GM21717 (cell line): ENCODE data around the gene STXBP5.

Source experiments
- ATAC-seq: cut with Tn5 transposase; IDR thresholded peaks from one replicate; pipeline ENCODE4 v1.9.1; 2021; ENCODE audit warnings: mild to moderate bottlenecking, moderate library complexity; ENCODE audit not compliant: unreplicated experiment

Gene STXBP5

DNA sequence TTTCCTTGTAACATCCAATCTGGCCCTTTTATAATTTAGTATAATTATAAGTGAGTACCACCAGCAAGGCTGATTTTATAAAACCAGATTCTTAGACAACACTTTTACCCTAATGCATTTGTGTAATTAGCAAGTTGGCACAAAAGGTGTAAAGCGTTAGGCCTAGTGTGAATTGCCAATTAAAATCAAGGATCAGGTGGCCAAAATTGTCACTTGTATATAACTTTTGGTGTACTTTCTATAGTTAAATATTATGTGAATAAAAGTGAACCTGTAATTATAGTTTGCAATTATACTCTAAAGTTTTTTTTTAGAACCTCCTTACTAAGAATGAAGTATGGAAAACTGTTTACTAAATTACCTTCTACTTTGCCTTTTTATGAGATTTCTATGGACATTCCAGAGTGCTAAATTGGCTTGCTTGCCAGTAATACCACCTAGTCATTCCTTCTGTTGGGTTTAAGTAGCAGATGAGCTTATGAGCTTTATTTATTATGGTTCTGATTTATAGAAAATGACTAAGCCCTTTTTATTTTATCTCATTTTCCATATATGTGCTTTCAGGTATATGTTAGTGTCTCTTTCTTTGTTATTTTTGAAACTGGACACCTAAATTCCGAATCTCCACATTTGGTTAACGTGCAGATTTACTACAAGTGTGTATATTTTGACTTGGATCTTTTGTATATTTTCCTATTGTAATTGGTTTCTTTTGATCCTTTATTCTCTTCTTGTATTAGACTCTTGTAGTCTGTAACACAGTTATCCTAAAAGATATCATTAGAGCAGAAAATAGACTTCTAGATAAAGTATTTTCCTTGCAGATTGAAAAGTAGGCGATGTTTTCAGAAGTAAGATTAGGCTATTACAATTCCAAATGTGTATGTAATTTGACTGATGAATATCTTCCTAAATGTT is 3.9 kb downstream of the STXBP5 start:
- no peak for ATAC-seq

DNA sequence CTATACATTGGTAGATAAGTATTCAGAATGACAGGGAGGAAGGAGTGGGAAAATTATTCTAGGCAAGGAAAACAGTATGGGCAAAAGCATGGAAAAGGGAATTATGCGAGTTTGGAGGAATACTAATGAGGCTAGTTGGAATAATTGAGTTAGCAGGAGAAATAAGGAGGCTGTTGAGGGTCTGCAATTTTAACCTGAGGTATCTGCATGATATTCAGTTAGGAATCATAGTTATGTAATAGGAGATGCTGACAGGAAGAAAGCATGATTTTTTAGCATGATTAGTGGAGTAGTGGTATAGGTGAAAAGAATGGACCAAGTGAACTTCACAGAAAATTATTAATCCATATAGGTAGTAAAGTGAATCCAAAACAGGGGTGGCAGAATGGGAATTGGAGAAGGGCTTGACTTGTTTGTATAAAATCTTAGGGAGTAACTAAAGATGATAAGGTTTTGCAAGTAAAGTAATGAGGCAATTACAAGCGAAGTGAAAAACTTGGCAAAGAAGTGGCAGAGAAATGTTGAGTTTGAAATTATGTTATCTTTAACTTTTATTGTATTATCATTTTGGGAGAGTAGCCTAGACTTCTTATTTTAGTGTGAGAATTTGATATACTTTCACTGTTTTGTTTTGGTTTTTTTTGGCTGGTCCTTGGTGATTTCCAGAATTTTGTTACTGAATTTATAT is 5.7 kb downstream of the STXBP5 start:
- ATAC-seq, result no peak

DNA sequence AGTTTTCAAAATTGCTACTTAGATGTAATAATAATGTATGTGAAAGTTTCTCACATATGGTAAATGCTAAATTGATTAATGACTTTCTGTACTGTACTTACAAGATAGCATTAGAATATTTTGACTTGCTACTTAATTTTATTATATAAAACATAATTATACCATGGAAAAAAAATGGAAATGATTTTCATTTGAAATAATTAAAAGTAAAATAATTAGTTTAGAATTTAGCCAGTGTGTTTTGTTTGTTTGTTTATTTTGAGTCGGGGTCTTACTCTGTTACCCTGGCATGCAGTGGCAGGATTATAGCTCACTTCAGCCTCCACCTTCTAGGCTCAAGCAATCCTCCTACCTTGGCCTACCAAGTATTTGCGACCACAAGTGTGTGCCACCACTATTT is 7.1 kb downstream of the STXBP5 start:
- no peak for ATAC-seq

DNA sequence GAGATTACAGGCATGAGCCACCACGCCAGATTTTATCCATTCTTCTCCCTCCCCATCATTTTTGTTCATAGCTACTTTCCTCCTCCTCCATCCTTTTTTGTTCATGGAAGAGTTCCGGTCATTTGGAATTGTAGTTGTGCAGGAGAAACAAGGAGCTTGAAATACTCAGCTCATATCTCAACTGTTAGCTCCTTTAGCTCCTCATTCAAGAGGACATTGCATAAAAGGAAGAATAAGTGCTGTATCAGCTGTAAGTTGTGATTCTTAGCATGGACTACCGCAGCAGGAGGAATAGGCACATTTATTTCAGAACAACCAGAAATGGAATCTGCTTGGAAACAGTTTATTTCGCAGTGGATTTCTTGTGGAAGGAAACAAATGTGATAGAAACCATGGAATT is 7.6 kb downstream of the STXBP5 start:
- ATAC-seq, result no peak

DNA sequence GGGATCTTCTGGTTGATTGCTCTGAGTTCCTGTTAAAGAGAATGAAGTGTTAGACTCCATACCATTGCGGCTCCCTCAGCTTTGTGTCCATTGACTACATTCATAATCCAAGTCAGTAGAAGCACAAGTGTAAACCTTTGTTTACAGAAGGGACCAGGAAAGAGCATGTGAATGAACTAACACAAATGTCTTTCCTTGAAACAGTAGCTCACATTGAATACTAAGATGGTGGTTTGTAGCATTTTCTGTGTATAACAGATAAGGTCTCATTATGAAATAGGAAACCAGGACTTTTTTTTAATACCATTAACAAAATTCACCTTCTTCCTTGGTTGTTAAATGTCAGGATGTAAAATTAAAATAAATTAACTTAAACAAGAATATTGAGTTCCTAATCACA is 8.4 kb downstream of the STXBP5 start:
- no peak for ATAC-seq

DNA sequence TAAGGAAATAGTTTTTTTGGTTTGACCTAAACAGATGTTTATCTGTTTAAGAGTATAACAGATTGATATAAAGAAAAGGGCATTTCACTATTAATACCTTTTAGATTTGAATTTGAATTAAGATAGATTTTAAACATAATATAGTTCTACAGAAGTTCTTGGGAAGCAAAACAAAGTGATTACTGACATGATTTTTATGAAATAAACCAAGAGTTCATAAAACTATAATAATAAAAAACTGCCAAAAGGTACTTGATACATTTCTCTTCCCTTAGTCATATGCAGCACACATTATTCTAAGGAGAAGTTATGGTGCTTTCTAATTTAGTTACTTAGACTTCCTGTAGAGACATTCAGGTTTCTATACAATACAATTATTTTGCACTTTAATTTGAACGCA is 9.6 kb downstream of the STXBP5 start:
- no peak for ATAC-seq

DNA sequence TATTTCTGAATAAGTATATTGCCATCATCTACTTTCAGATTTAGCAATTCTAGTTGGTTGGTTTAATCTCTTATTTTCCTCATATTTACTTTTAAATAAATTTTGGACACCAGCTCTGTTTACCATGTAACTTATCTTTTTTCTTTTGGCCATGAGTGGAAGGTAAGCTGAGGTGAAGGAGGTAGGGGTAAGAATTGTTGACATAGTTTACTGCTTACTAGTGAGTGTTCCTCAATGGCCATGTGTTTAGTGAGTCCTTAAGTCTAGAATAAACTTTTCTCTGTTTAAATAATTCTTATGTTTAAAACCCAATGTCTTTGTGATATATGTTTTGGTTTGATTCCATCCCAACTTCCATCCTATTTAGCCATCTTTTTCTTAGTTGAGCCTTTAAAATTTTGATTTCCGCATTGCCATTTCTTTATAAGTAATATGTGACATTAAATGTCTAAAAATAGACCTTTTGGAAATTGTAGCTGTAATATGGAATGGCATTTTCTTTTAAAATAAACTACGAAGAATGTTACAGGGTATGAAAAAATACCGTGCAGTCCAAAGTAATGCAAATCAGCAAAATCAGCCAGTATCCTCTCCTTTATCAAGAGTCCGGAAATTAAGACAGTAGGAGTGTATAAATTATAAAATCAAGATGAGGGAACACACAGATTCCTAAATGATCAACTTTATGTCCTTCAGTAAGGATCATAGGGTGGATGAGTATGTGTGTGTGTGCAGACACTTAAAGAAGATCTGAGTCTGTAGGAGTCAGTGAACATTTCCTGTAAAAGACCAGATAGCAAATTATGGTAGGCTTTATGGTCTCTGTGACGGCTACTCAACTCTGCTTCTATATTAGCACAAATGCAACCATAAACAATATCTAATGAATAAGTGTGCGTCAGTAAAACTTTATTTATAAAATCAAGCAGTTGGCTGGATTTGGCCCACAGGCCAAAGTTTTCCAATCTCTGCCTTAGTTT is 10.3 kb downstream of the STXBP5 start:
- ATAC-seq, result no peak

DNA sequence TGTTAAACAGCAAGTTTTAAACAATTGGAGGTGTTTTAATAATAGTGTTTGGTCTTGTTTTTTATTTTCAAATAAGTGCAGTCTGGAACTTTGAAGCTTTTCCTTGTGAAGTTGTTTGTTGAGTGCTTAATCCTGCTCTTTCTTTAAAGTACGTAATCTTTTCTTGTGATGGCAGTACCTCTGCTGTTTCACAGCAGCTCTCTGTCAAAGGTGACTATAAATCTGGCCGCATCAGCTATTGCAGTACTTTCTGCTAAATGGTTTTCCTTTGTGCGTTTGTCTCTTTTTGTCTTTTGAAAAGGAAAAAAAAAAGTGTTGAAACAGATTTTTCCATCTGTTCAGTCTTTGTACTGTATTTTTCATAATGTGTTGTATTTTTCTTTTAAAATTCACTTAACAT is 12.7 kb downstream of the STXBP5 start:
- ATAC-seq, result no peak

DNA sequence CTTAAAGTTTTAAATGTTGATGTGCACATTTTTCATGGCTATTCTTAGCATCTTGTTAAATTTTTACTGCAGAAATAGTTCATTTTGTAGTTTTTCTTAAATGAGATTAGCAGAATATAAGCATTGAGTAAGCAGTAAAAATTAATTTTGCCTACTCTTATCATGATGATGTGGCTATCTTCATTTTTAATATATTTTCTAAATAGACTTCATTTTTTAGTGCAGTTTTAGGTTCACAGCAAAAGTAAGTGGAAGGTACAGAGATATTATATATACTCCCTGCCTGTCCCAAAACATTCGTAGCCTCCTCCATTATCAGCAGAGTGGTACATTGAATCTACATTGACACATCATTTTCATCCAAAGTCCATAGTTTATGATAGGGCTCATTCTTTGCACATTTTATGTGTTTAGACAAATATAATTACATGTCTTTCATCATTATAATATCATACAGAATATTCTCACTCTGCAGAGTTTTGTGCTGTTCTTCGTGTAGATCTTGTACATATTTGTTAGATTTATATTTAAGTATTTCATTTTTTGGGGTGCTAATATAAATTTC is 13.7 kb downstream of the STXBP5 start:
- ATAC-seq, result no peak

DNA sequence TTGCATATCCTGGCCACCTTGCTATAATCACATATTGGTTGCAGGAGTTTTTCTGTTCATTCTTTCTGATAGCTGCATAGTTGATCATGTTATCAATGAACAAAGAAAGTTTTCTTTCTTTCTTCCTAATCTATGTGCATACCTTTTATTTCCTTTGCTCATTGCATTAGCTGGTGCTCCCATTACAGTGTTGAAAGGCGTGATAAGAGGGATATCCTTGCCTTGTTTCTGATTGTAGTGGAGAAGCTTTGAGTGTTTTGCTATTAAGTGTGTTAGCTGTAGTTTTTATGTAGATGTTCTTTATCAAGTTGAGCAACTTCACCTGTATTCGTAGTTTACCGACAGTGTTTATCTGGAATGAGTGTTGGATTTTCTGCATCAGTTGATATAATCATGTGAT is 14.6 kb downstream of the STXBP5 start:
- no peak for ATAC-seq

DNA sequence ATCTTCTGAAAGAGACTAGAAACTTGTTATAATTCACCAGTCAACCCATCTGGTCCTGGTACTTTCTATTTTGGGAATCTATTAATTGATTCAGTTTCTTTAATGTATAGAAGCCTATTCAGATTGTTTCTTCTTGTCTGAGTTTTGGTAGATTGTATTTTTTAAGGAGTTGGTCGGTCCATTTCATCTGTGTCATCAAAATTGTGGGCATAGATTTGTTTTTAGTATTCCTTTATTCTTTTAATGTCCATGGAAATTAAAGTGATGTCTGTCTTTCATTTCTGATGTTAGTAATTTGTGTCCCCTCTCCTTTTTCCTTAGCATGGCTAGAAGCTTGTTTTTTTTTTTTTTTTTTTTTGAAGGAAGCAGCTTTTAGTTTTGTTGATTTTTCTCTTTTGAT is 15.2 kb downstream of the STXBP5 start:
- no peak for ATAC-seq

DNA sequence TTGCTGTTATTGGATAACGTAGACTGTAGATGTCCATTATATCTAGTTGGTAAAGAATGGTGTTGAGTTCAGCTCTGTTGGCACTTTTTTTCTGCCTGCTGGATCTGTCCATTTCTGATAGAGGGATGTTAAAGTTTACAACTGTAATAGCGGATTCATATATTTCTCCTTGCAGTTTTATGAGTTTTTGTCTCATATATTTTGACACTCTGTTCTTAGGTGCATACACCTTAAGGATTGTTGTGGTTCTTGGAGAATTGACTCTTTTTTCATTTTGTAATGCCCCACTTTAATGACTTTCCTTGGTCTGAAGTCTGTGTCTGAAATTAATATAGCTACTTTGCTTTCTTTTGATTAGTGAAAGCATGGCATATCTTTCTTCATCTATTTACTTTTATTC is 16.1 kb downstream of the STXBP5 start:
- ATAC-seq, result no peak

DNA sequence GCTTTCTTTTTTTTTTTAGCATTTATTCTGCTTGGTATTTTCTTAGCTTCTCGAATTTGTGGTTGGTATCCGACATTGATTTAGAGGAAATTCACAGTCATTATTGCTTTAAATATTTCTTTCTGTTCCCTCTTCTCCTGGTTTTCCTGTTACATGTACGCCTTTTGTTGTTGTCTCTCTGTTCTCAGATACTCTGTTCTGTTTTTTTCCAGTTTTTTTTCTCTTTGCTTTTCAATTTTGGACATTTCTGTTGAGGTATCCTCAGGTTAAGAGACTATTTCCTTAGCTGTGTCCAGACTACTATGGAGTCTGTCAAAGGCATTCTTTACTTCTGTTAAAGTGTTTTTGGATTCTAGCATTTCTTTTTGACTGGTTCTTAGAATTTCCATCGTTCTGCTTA is 17.5 kb downstream of the STXBP5 start:
- ATAC-seq, result no peak

DNA sequence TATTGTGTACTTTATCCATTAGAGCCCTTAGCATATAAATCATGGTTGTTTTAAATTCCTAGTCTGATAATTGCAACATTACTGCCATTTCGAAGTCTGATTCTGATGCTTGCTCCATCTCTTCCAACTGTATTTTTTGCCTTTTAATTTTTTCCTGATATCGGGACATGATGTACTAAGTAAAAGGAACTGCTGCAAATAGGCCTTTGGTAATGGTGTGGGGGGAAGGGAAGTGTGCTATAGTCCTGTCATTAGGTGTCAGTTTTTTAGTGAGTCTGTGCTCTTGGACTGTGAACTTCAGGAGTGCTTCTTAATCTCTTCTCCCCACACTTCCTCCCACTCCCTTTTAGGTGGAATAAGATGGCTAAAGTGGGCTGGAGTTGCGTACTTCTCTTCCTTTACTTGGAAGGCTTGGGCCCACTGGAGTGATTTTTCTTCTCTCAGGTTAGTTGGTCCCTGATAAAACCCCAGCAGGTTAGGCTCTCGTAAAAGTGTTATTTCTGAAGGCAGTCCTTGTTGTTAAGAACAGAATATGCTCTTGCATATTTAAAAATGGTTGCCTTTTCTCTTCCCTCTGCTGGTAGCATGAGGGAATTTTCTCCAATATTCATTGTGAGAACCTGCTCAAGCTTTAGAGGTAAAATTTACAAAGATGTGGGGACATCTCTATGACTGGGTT is 18.1 kb downstream of the STXBP5 start:
- peak; percentile 69 for ATAC-seq

DNA sequence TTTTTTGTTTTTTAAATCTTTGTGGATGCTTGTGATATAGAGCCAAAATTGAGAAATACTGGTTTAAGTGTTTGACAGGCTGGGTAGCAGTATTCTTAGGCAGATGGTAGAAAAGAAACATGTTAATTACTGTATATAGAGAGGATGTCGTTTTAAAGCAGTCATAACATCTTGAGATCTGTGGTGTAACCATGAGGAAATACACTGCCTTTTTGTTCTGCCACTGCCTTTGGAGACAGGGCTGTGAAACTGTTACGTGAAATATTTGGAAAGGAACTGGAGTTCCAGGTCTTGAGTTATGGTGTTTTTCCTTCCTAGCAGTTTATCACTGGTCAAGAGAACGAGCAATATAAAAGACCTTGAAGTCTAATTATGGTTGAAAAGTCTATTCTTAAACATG is 19.5 kb downstream of the STXBP5 start:
- ATAC-seq, result no peak

DNA sequence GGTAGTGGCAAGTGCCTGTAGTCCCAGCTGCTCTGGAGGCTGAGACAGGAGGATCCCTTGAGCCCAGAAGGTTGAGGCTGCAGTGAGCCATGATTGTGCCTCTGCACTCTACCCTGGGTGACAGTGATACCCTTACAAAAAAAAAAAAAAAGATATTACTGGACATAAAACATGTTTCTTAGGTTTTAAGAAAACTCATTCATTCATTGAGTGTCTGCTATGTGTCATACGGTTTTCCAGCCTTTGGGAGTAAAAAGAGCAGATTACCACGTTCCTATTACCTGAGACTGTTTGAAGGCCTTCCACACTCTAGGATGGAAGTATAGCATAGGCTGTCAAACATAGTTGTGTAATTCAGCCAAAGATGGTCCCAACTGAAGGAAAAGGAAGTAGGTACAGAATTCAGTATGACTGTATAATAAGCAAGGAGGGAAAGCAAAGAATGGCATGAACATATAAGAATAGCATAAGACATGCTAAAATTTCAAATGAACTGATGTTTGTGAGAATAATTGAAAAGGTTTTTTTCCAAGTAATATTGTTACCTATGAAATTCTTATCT is 22.0 kb downstream of the STXBP5 start:
- ATAC-seq, result no peak

DNA sequence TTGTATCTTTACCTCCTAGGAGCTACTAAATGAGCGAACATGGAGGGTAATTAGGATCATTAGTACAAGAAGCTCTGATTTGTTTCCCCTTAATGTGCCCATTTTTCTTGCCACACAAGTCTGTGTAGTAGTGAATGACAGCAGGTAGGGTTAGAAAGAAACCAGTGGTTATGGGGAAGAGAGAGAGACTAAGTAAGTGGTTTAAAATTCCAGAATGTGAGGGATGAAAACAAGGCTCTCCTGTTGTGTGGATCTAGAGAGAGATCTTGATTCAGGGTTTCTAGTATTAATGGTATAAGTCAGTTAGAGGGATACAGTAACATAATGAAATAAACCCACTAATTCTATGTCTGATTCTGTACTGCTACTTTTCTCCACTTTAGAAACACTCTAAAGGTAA is 22.7 kb downstream of the STXBP5 start:
- ATAC-seq, result no peak

DNA sequence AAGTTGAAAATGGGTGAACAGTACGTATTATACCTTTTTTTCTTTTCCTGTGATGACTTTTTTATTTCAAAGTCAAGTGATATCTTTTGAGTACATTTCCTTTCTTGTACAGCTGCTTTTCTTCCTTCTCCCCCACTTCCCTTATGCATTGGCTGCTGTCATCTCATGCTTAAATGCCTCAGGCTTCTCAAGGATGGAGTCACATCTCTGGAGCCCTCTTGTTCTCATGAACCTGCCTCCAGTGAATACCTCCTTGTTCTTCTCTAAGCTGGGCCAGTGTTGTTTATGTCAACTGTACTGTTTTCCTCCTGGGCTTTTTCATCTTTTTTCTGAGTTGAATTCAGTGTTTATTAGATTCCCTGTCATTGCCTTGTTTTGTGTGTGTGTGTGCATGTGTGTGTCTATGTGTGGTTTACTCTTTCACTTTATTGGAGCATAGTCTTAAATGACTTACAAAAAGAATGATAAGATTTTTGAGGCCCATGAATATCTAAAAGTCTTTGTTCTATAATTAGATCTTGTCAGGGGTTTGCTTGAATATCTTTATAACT is 23.6 kb downstream of the STXBP5 start:
- no peak for ATAC-seq

DNA sequence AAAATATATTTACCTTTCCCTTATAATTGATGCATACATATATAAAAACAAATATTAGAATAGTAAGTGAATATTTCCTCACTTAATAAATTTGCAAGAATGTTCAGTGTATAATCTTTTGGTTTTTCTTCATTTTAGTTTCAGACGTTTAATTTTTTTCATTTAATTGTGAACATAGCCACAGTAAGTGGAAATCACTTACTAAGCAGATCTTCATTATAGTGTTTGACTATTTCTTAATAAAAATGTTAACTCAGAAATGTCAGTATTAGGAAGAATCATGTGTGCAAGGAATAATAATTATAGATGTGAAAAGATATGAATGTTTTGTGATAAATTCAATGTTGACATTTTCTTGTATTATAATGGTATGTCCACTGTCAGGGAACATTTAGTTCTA is 27.4 kb downstream of the STXBP5 start:
- ATAC-seq, result no peak

DNA sequence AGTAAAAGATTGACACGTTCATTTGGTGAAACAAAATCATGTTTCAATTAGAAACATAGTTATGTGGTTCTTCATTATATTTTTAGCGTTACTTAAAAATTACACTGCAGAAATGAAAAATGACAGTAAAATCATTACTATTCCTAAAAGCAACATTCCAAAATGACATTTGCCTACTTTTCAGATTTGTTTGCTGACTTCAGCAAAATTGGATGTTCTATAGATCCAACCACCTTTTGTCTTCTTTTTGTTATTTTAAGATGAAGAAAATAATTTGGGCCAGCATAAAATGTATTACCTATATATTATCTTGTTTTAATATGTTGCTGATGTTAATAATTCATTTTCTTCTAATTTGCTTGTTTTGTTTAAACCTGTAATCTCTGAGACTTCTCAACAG is 30.5 kb downstream of the STXBP5 start:
- ATAC-seq, result no peak
